Left lung (tissue), 10 donors: ENCODE results near the gene NCK2. TPM values are rescaled to one million over a fixed set of nuclear protein-coding genes. Genes with fewer than 3 reads are reported as not detected.

Experiments
- ATAC-seq: fragments of 200-7000 bp; cut with Tn5 transposase; one replicate; pipeline ENCODE4 v1.9.1; 2020; ENCODE audit warnings: moderate library complexity
- DNase-seq, 4 donors: peaks; one replicate each; pipeline ENCODE4 v3.0.0-alpha.2; 2013 to 2020
- H3K27ac ChIP-seq, 2 donors: fragments of 200-600 bp; sonication (generic) in 1 of 2; one replicate each; pipeline versions ENCODE4 v1.5.0 to v1.8.0; 2020 to 2021
- H3K27me3 ChIP-seq, 2 donors: fragments of 200-600 bp; sonication (generic) in 1 of 2; one replicate each; pipeline versions ENCODE4 v1.5.0 to v1.8.0; 2020 to 2021
- H3K36me3 ChIP-seq, 2 donors: fragments of 200-600 bp; sonication (generic) in 1 of 2; one replicate each; pipeline versions ENCODE4 v1.5.0 to v1.8.0; 2020 to 2021
- H3K4me1 ChIP-seq, 2 donors: fragments of 200-600 bp; one replicate each; pipeline ENCODE4 v1.8.0; 2021
- H3K4me3 ChIP-seq, 2 donors: fragments of 200-600 bp; sonication (generic) in 1 of 2; one replicate each; pipeline versions ENCODE4 v1.5.0 to v1.8.0; 2020 to 2021; ENCODE audit warnings: mild to moderate bottlenecking in 1 of 2
- H3K9me3 ChIP-seq, 2 donors: fragments of 200-600 bp; sonication (generic) in 1 of 2; one replicate each; pipeline versions ENCODE4 v1.5.0 to v1.8.0; 2020 to 2021
- CTCF ChIP-seq, 2 donors: fragments of 200-600 bp; sonication (generic) in 1 of 2; IDR thresholded peaks; one replicate each; pipeline versions ENCODE4 v1.5.0 to v1.8.0; 2021; ENCODE audit warnings: antibody characterized with exemption in 2 of 2
- intact Hi-C, 2 donors: fragments of 100-400 bp; cut with DNase I; formaldehyde crosslinking; loops; one replicate each; pipeline versions ENCODE4 v1.11.2 to v1.14.2; 2022
- polyA plus RNA-seq, 6 donors: library from polyadenylated mRNA; unstranded; fragments of 120-200 nt; gene quantifications; one replicate each; pipeline ENCODE4 v1.2.1, GENCODE V29; 2013; ENCODE audit not compliant: insufficient read length in 6 of 6
- total RNA-seq, 2 donors: library from RNA; stranded (reverse); fragmentation: NEBNext Ultra II Directional; extraction: Animal tissue kit (Norgen Biotek cat#: 25700); gene quantifications; one replicate each; pipeline ENCODE4 v1.2.1, GENCODE V29; 2021
- donor health status: DM: no; HTN: yes; CAD: no.
- donor health status: DM: no; HTN: no; CAD: no.

The NCK2 gene
- total and polyA plus RNA-seq, 8 donors, result 37.6 to 88.5 (median 71.7) TPM

GRCh38 chr2:105800036-105800713 is 55.5 kb downstream of the NCK2 start:
- Histone ChIP-seq H3K4me3 (no peak overlapping the region), H3K27ac (peak overlapping the region in 1 of 2 donors; percentile 83), H3K27me3 (no peaks in the 10 kb centered on the region), H3K4me1 (peaks cover 30 to 95% of the 10 kb centered on the region in 2 donors), H3K36me3 (no peaks in the 10 kb centered on the region), H3K9me3 (no peaks in the 10 kb centered on the region)
- intact Hi-C loops, result no loop called here
- DNase-seq, result peak in 1 of 4 donors; percentile 35
- TF ChIP-seq CTCF (IDR thresholded peaks at IDR 0.05), result no peak
- ATAC-seq, result peak; percentile 36

DNA sequence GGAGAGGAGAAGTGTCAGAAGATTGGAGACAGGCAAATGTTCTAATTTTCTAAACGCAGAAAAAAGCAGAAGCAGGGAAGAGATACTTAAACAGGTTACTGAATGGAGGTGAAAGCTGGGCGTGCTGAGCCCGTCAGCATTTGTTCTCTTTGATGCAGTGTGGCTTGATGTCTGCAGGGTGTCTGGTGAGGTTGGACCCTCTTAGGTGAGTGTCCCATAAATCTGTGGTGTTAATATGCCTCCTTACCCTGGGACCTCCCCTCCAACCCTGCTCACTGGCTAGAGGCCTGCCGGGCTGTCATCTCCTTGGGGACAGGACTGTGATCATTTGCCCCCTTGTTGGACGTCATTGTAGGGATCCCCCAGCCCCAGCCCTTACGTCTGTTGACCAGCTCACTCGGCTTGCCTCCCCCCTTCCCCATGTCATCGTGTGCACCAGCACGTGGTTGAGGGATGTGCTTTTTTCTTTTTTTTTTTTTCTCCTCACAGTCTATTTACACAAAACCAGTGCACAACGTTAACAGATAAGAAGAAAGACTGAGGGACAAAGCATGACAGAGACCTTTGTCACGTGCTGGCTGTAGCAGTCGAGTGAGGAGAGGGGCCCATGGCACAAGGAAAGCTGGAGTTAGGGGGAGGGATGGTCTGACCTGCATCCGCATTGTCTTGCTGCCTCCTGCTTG is 56.4 kb downstream of the NCK2 start:
- ATAC-seq, result no peak
- intact Hi-C loops, result no loop called here
- Histone ChIP-seq H3K27ac (peak overlapping the region in 1 of 2 donors; percentile 83), H3K27me3 (no peaks in the 10 kb centered on the region), H3K4me3 (no peak overlapping the region), H3K36me3 (no peaks in the 10 kb centered on the region), H3K9me3 (no peaks in the 10 kb centered on the region), H3K4me1 (peaks cover 26 to 86% of the 10 kb centered on the region in 2 donors)
- DNase-seq, result no peak
- TF ChIP-seq CTCF (IDR thresholded peaks at IDR 0.05), result no peak

GRCh38 chr2:105801961-105802360 is 57.2 kb downstream of the NCK2 start:
- Histone ChIP-seq H3K27ac (peak overlapping the region in 1 of 2 donors; percentile 83), H3K27me3 (no peaks in the 10 kb centered on the region), H3K4me3 (no peak overlapping the region), H3K36me3 (no peaks in the 10 kb centered on the region), H3K9me3 (no peaks in the 10 kb centered on the region), H3K4me1 (peaks cover 18 to 77% of the 10 kb centered on the region in 2 donors)
- no peak for TF ChIP-seq CTCF (IDR thresholded peaks at IDR 0.05)
- ATAC-seq (no peak), DNase-seq (no peak)
- intact Hi-C loops, result no loop called here

GRCh38 chr2:105802587-105802986 is 57.9 kb downstream of the NCK2 start:
- peak overlapping the region in 1 of 2 donors; percentile 83 for H3K27ac ChIP-seq
- peaks cover 12 to 71% of the 10 kb centered on the region in 2 donors for H3K4me1 ChIP-seq
- no peaks in the 10 kb centered on the region for H3K9me3 ChIP-seq
- TF ChIP-seq CTCF (IDR thresholded peaks at IDR 0.05), result no peak
- DNase-seq (no peak), ATAC-seq (no peak)
- intact Hi-C loops, result no loop called here
- H3K27me3 ChIP-seq, result no peaks in the 10 kb centered on the region
- no peaks in the 10 kb centered on the region for H3K36me3 ChIP-seq
- no peak overlapping the region for H3K4me3 ChIP-seq

- Histone ChIP-seq H3K4me1 (peaks cover 11 to 63% of the 10 kb centered on the region in 2 donors), H3K4me3 (no peak overlapping the region), H3K36me3 (no peaks in the 10 kb centered on the region), H3K9me3 (no peaks in the 10 kb centered on the region), H3K27me3 (no peaks in the 10 kb centered on the region), H3K27ac (peak overlapping the region in 1 of 2 donors; percentile 83)
- DNase-seq (no peak), ATAC-seq (no peak)
- intact Hi-C loops, result no loop called here
- TF ChIP-seq CTCF (IDR thresholded peaks at IDR 0.05), result no peak
These were observed 58.6 kb downstream of the NCK2 start for GRCh38 chr2:105803337-105803736.
